ENCODE results near the gene DDHD1.
"Not testable (repeated sequence)": the region's sequence is repeated elsewhere in the genome, so short reads cannot be mapped to it uniquely, and the experiment has no call there.

Gene DDHD1

GRCh38 chr14:53103636-53104340 is 49.3 kb downstream of the DDHD1 start:
- no peak for DNase-seq

- DNase-seq, result no peak
Measured at GRCh38 chr14:53093206-53093605, 59.9 kb downstream of the DDHD1 start.

DNA sequence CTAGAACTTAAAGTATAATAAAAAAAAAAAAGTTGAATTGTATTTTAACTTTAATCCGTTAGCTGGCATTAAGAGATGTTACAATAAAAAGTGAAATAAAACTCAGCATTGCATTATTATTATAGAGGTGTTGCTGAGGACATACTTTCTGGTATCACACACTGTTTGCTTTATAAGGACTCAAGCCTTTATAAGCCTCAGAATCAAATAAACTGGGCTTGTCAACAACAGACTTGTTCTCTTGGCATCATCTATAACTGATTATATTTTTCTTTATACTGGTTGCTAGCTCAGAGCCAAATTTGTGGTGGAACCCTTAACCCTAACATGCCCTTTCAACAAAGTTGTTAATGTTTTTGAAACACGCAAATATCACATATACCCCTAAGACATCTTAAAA is 62.3 kb downstream of the DDHD1 start:
- DNase-seq, result no peak

DNA sequence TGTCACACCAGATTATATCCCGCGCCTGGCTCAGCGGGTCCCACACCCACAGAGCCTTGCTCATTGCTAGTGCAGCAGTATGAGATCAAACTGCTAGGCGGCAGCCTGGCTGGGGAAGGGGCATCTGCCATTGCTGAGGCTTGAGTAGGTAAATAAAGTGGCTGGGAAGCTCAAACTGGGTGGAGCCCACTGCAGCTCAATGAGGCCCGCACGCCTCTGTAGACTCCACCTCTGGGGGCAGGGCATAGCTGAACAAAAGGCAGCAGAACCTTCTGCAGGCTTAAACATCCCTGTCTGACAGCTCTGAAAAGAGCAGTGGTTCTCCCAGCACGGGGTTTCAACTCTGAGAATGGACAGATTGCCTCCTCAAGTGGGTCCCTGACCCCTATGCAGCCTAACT is 68.2 kb downstream of the DDHD1 start:
- DNase-seq, result not testable (repeated sequence)

DNA sequence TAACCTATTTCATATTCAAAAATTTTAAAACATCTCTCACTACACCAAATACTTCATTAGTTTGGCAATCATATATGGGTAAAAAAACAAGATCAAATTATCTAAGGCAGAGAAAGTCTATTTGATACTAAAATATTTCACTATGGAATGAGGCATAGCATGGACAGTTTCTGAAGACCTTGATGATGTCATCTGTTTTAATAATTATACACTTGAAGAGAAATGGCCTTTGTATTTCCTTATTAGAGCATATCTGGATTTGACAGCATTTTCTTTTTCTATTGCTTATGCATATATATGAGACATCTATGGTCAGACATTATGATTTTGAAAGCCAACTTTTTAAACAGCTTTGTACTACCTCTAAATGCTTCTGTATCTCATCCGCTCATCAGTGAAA is 88.6 kb downstream of the DDHD1 start:
- DNase-seq, result no peak

DNA sequence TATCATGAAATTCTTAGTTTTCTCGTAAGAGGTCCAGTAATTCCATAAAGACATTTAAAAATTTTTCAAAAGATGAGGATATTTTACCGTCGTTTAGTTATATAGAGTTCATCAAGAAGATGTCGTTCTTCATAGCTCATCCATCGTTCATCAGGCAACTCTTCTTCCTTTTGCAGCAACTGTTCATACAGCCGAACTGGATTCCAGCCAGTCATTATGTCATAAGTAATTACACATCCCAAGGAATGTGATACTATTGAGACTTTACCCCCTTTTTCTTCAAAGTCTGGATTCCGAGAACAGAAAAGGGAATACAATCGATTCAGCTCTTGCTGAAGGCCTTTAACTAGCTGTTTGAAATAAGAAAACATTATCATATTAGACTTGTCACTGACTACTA is 90.3 kb downstream of the DDHD1 start:
- DNase-seq, result no peak

GRCh38 chr14:53060046-53060445 is 93.1 kb downstream of the DDHD1 start:
- no peak for DNase-seq

DNA sequence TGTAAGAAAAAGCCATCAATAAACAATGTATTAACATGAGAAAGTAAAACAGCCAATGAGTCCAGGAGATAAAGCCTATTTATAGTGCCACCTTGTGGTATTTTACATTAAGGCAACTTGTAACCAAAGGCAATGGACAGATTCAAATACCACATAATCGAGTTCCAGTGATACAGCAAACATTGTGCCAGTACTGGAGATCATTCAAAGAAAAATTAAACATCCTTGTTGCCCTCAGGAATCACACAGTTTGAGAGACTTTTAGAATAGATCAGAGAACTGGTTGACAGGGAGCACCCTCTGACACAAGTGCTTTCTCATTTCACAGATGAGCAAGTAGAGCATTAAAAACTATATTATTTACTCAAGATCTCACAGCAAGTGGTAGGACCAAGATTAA is 98.1 kb downstream of the DDHD1 start:
- no peak for DNase-seq

- no peak for DNase-seq
Measured at GRCh38 chr14:53054457-53054856, 98.7 kb downstream of the DDHD1 start.

- no peak for DNase-seq
Measured at GRCh38 chr14:53048631-53049030, 104.5 kb downstream of the DDHD1 start.

- DNase-seq, result no peak
Measured at GRCh38 chr14:53047307-53048069, 105.6 kb downstream of the DDHD1 start.

- no peak for DNase-seq
Measured at GRCh38 chr14:53044486-53044885, 108.6 kb downstream of the DDHD1 start.

GRCh38 chr14:53043027-53043581 is 110.0 kb downstream of the DDHD1 start:
- DNase-seq, result no peak

GRCh38 chr14:53042480-53042879 is 110.6 kb downstream of the DDHD1 start:
- no peak for DNase-seq

DNA sequence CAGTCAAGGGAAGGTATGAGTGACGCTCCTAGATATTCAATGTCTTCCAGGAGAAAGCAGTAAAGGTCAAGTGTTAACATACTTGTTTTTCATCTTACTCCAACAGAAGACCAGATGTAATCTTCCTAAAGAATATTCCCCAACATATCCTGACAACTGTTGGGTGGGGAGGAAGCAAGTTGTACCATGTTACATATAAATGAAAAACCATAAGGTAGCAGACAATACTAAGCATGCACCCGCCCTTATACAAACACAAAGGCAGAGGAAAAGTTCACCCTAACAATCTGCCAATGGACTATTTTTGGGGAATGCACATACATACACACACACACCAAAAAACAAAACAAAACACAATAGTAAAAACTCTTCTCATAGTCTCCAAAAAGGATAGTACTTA is 112.1 kb downstream of the DDHD1 start:
- no peak for DNase-seq

DNA sequence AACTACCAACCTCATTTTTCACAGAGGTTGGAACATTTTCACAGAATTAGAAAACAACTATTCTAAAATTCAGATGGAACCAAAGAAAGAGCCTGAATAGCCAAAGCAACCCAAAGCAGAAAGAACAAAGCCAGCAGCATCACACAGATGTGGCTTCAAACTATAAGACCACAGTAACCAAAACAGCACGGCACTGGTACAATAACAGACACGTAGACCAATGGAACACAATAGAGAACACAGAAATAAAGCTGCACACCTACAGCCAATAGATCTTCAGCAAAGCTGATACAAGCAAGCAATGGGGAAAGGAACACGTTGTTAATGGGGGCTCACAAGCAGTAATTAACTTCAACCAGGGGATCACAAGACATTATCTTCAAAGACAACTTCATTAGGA is 114.5 kb downstream of the DDHD1 start:
- no peak for DNase-seq

GRCh38 chr14:53037016-53037415 is 116.1 kb downstream of the DDHD1 start:
- no peak for DNase-seq

DNA sequence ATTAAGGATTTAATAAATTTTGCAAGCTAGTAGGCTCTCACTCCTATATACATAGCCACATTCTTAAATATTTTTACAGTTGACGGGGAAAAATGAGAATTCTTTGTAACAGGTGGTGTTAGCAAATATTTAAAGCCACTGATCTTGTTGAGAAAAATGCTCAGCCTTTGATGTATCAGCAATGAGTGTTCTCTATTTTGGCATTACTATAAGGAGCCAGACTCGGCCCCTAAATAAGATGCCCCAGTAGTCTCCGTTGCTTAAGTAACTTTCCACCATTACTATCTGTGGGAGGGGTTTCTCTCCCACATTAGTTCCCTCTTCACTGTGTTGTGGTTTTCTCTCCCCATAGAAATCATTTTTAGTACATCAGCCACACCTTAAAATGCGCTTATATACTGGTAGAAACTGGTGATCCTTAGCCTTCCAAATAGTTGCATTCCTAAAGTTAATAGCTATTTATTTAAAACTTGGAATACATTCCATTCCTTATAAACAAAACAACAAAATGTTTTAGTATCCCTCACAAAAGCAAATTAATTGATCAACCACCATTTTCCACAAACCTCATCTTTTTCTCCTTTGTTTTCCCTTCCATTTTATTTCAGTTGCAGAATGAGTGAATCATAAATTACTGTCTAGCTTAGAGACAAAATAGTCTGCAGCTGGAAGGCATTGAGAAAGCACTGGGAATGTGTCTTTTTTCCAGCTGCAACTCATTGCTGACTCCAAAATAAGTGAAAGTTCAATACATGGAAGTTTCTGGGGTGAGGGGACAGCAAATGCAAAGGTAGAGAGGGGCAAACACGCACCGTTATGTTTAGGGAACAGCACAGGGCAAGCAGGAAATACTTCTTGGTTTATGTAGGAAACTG is 117.5 kb downstream of the DDHD1 start:
- no peak for DNase-seq

DNA sequence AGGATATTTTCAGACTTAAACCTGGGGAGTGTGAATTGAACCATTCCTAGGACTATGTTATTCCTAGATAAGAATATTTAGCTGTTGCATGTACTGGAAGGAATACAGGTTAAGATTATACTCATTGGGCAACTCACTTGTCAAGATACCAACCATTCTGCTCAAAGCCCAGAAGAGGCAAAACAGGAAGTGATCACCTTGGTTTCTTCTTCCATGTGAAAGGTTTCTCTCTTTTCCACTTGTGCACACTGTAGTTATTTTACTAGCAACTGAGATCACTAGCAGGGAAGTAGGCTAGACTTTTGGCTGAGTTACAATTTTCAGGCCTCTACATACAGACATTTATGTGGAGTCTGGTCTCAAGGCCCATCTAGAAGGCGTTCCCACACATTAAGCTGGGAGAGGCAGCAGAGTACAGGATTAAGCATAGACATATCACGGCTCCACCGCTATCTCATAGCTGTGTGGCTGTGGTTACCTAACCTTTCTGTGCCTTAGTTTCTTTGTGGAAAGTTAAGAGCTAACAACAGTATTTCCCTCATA is 118.4 kb downstream of the DDHD1 start:
- no peak for DNase-seq

GRCh38 chr14:53034036-53034435 is 119.1 kb downstream of the DDHD1 start:
- no peak for DNase-seq

DNA sequence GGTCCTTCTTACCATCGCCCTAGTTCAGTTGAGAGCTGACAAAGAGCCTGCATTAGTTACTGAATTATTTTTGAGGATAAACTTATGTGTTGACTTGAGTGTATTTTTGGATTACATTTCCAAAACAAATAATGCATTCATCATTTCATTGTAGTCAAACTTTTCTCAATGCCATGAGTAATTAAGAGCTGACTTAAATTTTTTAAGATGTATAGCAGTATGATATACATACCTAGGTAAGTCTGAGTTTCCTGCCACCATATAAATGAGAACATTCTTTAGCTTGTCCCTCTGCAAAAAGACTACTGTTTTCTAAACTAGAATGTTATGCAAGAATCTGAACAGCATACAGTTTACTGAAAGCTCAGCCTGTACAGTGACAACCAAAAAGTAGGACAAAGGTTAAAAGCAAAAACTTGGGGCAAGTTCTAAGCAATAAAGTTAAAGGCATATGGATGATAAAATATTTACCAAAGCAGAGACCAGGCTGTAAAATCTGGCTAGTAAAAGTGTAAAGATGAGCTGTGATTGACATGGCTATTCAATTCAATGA is 120.2 kb downstream of the DDHD1 start:
- no peak for DNase-seq

DNA sequence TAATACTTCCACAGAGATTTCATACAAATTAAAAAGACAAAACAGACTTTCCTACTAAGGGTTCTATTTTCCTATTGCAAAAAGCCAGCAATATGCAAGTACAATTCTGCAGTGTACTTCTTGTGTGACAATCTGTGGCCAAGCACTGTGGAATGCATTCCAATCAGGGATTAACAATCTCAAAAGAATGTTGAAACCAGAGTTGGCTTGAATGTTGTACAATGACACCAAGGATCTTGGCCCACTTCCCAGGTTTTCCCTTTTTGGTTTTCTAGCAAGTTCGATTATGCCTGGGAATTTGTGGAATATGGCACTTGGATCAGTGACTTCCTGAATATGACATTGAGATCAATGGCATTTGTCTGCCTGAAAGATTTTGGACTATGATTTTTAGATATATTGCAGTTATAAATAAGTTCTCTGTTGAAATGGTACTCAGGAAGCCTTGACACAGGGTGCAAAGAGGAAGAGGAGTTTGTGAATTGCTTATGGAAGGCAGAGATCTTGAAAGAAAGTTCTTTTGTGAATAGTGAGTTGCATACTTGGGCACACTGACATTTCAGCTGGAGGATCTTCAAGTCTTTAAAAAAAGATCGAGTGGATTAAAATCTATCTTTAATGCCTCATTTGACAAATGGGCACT is 120.8 kb downstream of the DDHD1 start:
- no peak for DNase-seq
